IPS-15b (cell line): ENCODE results near the gene LDAF1.

Experiments
- H3K27me3 ChIP-seq: one replicate; pipeline ENCODE4 v1.6.1; 2013; ENCODE audit warnings: low read length; ENCODE audit not compliant: control insufficient read depth, insufficient read depth
- H3K36me3 ChIP-seq: one replicate; pipeline ENCODE4 v1.6.1; 2013; ENCODE audit warnings: low read length; ENCODE audit not compliant: control insufficient read depth, insufficient read depth
- H3K4me1 ChIP-seq: one replicate; pipeline ENCODE4 v1.6.1; 2013; ENCODE audit warnings: mild to moderate bottlenecking, low read length; ENCODE audit not compliant: control insufficient read depth, insufficient read depth
- H3K4me3 ChIP-seq: one replicate; pipeline ENCODE4 v1.5.1; 2013; ENCODE audit warnings: low read depth, low read length
- H3K9ac ChIP-seq: one replicate; pipeline ENCODE4 v1.6.1; 2013; ENCODE audit warnings: low read depth, mild to moderate bottlenecking, low read length
- H3K9me3 ChIP-seq: one replicate; pipeline ENCODE4 v1.6.1; 2013; ENCODE audit warnings: mild to moderate bottlenecking, low read length; ENCODE audit not compliant: control insufficient read depth, insufficient read depth

Gene LDAF1

DNA sequence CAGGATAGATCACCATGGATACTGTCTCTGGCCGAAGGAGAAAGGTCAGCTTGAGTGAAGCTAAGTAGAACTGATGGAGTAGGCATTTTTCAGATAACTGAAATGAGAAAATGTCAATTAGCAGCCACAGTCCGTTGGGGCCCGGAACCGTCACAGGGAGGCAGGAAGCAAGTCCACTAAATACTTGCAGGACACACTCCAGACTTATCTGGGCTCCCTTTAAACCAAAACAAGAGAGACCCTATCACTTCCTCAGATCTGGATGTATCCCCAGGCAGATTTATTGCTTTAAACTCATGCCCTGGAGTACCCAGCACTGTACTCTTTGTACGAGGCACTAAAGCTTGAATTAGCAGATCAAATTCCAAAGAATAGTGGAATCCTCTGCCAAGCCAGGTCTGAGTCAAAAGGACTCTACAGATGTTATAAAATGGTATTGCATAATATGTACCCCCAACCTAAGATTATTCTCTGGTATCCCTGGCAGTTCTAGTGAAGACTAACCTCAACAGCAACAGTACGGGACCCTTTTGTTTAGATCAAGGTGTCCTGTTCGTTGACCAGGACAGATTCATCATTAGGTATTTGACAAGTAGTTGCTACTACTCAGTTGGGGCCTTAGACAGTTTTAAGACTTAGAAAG lies 44.8 kb downstream of the LDAF1 start:
- Histone ChIP-seq H3K9ac (no peak overlapping the region), H3K4me3 (no peak overlapping the region), H3K9me3 (no peaks in the 10 kb centered on the region), H3K36me3 (no peaks in the 10 kb centered on the region), H3K4me1 (no peaks in the 10 kb centered on the region), H3K27me3 (peaks cover 2% of the 10 kb centered on the region)

DNA sequence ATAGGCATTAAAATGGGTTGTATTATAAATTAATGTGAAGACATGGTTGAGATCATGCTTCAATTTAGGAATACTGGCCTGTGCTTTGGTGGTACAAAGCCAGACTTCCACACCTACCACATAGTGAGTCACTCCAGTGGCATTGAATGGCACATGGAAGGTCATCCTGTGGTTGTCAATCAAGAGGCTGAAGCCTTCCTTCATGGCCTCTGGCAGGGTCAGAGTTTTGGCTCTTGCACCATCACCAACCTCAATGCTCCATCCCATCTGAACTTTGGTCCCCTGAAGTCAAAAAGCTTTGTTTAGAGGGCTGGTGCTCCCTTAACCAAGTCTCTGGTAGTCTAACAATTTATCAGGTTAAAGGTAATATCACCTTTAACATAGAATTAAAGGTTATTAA lies 46.8 kb downstream of the LDAF1 start:
- Histone ChIP-seq H3K9me3 (no peaks in the 10 kb centered on the region), H3K4me1 (no peaks in the 10 kb centered on the region), H3K36me3 (no peaks in the 10 kb centered on the region), H3K4me3 (no peak overlapping the region), H3K27me3 (peaks cover 2% of the 10 kb centered on the region), H3K9ac (no peak overlapping the region)

GRCh38 chr16:21206550-21206949 lies 48.1 kb downstream of the LDAF1 start:
- no peaks in the 10 kb centered on the region for H3K36me3 ChIP-seq
- H3K4me1 ChIP-seq: no peaks in the 10 kb centered on the region
- H3K9ac ChIP-seq: no peak overlapping the region
- no peaks in the 10 kb centered on the region for H3K9me3 ChIP-seq
- peaks cover 2% of the 10 kb centered on the region for H3K27me3 ChIP-seq
- no peak overlapping the region for H3K4me3 ChIP-seq

DNA sequence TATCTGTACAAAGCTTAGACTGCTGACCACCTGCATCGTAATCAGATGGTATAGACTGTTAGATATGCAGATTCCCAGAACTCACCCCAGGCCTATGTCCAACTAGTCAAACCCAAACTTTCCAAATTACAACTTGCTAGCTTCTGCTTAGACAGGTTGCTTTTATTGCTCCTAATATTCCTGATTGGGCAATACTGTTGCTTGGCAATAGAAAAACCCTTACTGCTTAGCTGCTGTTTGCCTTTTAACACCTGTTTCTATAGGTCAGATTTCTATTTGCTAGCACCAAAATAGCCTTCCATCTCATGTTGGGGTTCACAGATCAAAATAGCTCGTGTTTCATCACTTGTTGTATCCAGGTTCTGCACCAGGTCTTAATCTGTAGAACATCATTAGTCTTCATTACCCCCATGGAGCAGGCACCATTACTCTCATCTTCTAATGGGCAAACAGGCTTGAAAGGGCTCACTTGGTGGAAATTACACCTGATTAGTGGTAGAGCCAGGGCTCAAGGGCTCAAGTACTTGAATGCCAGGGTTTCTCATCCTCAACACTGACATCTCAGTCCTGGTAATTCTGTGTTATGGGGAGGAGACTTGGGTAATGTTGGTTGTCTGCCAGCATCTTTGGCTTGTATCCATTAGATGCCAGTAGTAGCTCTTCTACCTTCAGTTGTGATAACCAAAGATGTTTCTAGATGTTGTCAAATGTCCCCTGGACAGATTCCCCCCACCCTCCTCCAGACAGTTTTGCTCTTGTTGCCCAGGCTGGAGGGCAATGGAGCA lies 50.2 kb downstream of the LDAF1 start:
- Histone ChIP-seq H3K4me1 (no peaks in the 10 kb centered on the region), H3K27me3 (no peaks in the 10 kb centered on the region), H3K36me3 (no peaks in the 10 kb centered on the region), H3K9ac (no peak overlapping the region), H3K9me3 (no peaks in the 10 kb centered on the region), H3K4me3 (no peak overlapping the region)

GRCh38 chr16:21211486-21211885 lies 53.0 kb downstream of the LDAF1 start, which contains the start of gene ZP2:
TSS of gene ZP2 (minus strand) at chr16:21211574. CDS start at chr16:21211547, 27 bp downstream.
- Histone ChIP-seq H3K4me1 (peaks cover 2% of the 10 kb centered on the region), H3K9ac (no peak within 1 kb of the TSS), H3K27me3 (no peaks in the 10 kb centered on the region)

GRCh38 chr16:21214086-21214485 lies 55.6 kb downstream of the LDAF1 start:
- H3K36me3 ChIP-seq: no peaks in the 10 kb centered on the region
- H3K4me3 ChIP-seq: no peak overlapping the region
- no peak overlapping the region for H3K9ac ChIP-seq
- no peaks in the 10 kb centered on the region for H3K27me3 ChIP-seq
- H3K9me3 ChIP-seq: no peaks in the 10 kb centered on the region
- H3K4me1 ChIP-seq: peaks cover 2% of the 10 kb centered on the region

More at GRCh38 chr16:21211486-21211885, 53.0 kb downstream of the LDAF1 start, which contains the start of gene ZP2:
- H3K9me3 ChIP-seq: no peaks in the 10 kb centered on the region
- H3K36me3 ChIP-seq: no peaks in the 10 kb centered on the region
- H3K4me3 ChIP-seq: no peak within 1 kb of the TSS

- H3K9me3 ChIP-seq: no peaks in the 10 kb centered on the region
- peaks cover 3% of the 10 kb centered on the region for H3K27me3 ChIP-seq
- H3K9ac ChIP-seq: no peak overlapping the region
- peaks cover 10% of the 10 kb centered on the region for H3K4me1 ChIP-seq
- no peak overlapping the region for H3K4me3 ChIP-seq
- H3K36me3 ChIP-seq: no peaks in the 10 kb centered on the region
Observed at GRCh38 chr16:21217121-21217520, 58.6 kb downstream of the LDAF1 start.

DNA sequence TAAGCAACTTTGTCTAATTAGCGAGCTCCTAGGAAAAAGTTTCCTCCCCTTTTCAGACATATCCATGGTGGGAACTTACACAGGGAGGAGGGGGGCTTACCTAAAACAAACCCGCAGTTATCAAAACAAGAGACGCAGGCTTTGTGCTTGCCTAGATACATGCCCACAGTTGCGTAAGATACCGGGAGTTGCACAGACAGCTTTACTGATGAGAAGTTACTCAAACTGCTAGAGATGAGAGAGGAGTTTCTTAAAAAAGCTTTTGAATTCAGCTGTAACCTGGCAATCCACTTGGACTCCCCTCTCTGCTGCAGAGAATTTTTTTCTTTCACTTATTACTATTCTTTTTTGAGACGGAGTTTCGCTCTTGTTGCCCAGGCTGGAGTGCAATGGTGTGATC lies 59.7 kb downstream of the LDAF1 start:
- H3K36me3 ChIP-seq: no peaks in the 10 kb centered on the region
- H3K9ac ChIP-seq: no peak overlapping the region
- H3K27me3 ChIP-seq: peaks cover 3% of the 10 kb centered on the region
- H3K4me1 ChIP-seq: peaks cover 17% of the 10 kb centered on the region
- H3K4me3 ChIP-seq: no peak overlapping the region
- H3K9me3 ChIP-seq: no peaks in the 10 kb centered on the region

GRCh38 chr16:21219551-21219950 lies 61.1 kb downstream of the LDAF1 start:
- Histone ChIP-seq H3K27me3 (peaks cover 3% of the 10 kb centered on the region), H3K4me3 (no peak overlapping the region), H3K4me1 (peaks cover 19% of the 10 kb centered on the region), H3K9ac (no peak overlapping the region), H3K9me3 (no peaks in the 10 kb centered on the region), H3K36me3 (no peaks in the 10 kb centered on the region)

DNA sequence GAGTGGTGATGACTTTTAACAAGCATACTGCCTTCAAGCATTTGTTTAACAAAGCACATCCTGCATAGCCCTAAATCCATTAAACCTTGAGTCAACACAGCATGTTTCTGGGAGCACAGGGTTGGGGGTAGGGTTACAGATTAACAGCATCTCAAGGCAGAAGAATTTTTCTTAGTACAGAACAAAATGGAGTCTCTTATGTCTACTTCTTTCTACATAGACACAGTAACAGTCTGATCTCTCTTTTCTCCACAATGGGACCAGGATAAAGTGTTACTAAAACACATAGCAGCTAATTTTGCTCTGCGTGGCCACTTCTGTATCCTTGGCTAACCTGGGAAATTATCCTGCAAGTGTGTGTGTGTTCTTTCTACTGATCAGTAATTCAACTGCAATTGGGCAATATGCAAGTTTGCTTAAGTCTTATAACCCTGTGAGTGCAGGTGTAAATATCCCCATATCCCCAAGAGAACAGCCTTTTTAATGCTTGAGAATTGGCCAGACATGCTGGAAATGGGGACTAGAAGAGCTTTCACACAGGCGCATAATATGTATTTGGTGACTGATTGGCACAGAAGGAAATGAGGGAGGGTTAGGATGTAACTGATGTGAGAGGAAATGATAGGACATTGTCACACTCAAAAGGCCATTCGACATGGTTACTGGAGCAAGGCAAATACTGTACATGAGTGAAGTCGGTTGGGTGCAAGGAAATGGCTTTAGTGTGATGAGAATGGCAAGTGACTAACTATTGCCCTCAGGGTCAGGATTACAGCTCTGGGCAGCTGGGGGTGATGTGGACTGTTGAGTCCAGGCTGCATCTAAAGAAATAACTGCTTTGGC lies 64.2 kb downstream of the LDAF1 start:
- Histone ChIP-seq H3K27me3 (peaks cover 3% of the 10 kb centered on the region), H3K9me3 (no peaks in the 10 kb centered on the region), H3K36me3 (no peaks in the 10 kb centered on the region), H3K4me1 (peaks cover 19% of the 10 kb centered on the region), H3K9ac (no peak overlapping the region), H3K4me3 (no peak overlapping the region)

- peaks cover 19% of the 10 kb centered on the region for H3K4me1 ChIP-seq
- no peak overlapping the region for H3K4me3 ChIP-seq
- H3K27me3 ChIP-seq: peaks cover 3% of the 10 kb centered on the region
- H3K36me3 ChIP-seq: no peaks in the 10 kb centered on the region
- H3K9ac ChIP-seq: no peak overlapping the region
- no peaks in the 10 kb centered on the region for H3K9me3 ChIP-seq
Observed at GRCh38 chr16:21223787-21224186, 65.3 kb downstream of the LDAF1 start.
